NT2/D1 (cell line): ENCODE measurements around the gene MBOAT1.

Experiments used
- DNase-seq: peaks from one replicate; pipeline ENCODE4 v3.0.0-alpha.2; 2011; ENCODE audit warnings: low read depth, low spot score
- H3K27me3 ChIP-seq: 2 replicates; pipeline ENCODE4 v1.6.0; 2011; ENCODE audit warnings: mild to moderate bottlenecking; ENCODE audit not compliant: insufficient read length, insufficient read depth
- H3K36me3 ChIP-seq: 2 replicates; pipeline ENCODE4 v1.6.1; 2011; ENCODE audit warnings: mild to moderate bottlenecking, low read length, mixed read lengths; ENCODE audit not compliant: insufficient read depth, insufficient read length
- H3K4me1 ChIP-seq: 2 replicates; pipeline ENCODE4 v1.5.1; 2011; ENCODE audit not compliant: insufficient read depth, insufficient read length
- H3K4me3 ChIP-seq: 2 replicates; pipeline ENCODE4 v1.5.1; 2011; ENCODE audit warnings: low read depth; ENCODE audit not compliant: insufficient read length
- H3K9ac ChIP-seq: 2 replicates; pipeline ENCODE4 v1.6.0; 2011; ENCODE audit warnings: low read depth; ENCODE audit not compliant: insufficient read length
- H3K9me3 ChIP-seq: 2 replicates; pipeline ENCODE4 v1.5.1; 2011; ENCODE audit warnings: mild to moderate bottlenecking, low read length; ENCODE audit not compliant: insufficient read depth
- SUZ12 ChIP-seq: IDR thresholded peaks from 2 replicates; pipeline ENCODE4 v1.6.1; 2011; ENCODE audit not compliant: insufficient read length, insufficient read depth; ENCODE audit errors: extremely low read depth
- YY1 ChIP-seq: IDR thresholded peaks from 2 replicates; pipeline ENCODE4 v1.6.1; 2011; ENCODE audit not compliant: insufficient read length, insufficient read depth
- ZNF274 ChIP-seq: IDR thresholded peaks from 2 replicates; pipeline ENCODE4 v1.6.1; 2011; ENCODE audit warnings: mild to moderate bottlenecking, low read depth, low read length

MBOAT1 gene

GRCh38 chr6:20068421-20068988 lies 143.8 kb downstream of the MBOAT1 start:
- H3K27me3 ChIP-seq: no peaks in the 10 kb centered on the region
- no peak for DNase-seq
- 0 out of 2 replicates have a peak, but pooled peaks cover 7% of the 10 kb centered on the region for H3K9me3 ChIP-seq
- no peaks in the 10 kb centered on the region for H3K36me3 ChIP-seq
- no peaks in the 10 kb centered on the region for H3K4me1 ChIP-seq
- H3K4me3 ChIP-seq: no peak overlapping the region
- TF ChIP-seq YY1 (no peak), SUZ12 (no peak), ZNF274 (no peak)
- no peak overlapping the region for H3K9ac ChIP-seq

GRCh38 chr6:20061952-20062351 lies 150.3 kb downstream of the MBOAT1 start:
- TF ChIP-seq SUZ12: no peak
- Histone ChIP-seq H3K9ac (no peak overlapping the region), H3K36me3 (no peaks in the 10 kb centered on the region), H3K9me3 (no peaks in the 10 kb centered on the region), H3K4me3 (no peak overlapping the region), H3K4me1 (no peaks in the 10 kb centered on the region), H3K27me3 (no peaks in the 10 kb centered on the region)
- DNase-seq: no peak

GRCh38 chr6:20060252-20060651 lies 152.0 kb downstream of the MBOAT1 start:
- no peaks in the 10 kb centered on the region for H3K27me3 ChIP-seq
- DNase-seq: no peak

GRCh38 chr6:20058912-20059311 lies 153.4 kb downstream of the MBOAT1 start:
- Histone ChIP-seq H3K4me1 (no peaks in the 10 kb centered on the region), H3K4me3 (no peak overlapping the region), H3K36me3 (no peaks in the 10 kb centered on the region), H3K9ac (no peak overlapping the region), H3K9me3 (no peaks in the 10 kb centered on the region), H3K27me3 (no peaks in the 10 kb centered on the region)
- DNase-seq: no peak
- no peak for TF ChIP-seq SUZ12
- no peak for TF ChIP-seq YY1
- TF ChIP-seq ZNF274: no peak

More at GRCh38 chr6:20060252-20060651, 152.0 kb downstream of the MBOAT1 start:
- Histone ChIP-seq H3K9ac (no peak overlapping the region), H3K36me3 (no peaks in the 10 kb centered on the region), H3K4me1 (no peaks in the 10 kb centered on the region), H3K4me3 (no peak overlapping the region), H3K9me3 (no peaks in the 10 kb centered on the region)
- TF ChIP-seq ZNF274 (no peak), SUZ12 (no peak), YY1 (no peak)

GRCh38 chr6:20058121-20058905 lies 154.0 kb downstream of the MBOAT1 start:
- TF ChIP-seq YY1 (no peak), ZNF274 (no peak), SUZ12 (no peak)
- no peaks in the 10 kb centered on the region for H3K36me3 ChIP-seq
- H3K4me1 ChIP-seq: no peaks in the 10 kb centered on the region
- no peak for DNase-seq
- H3K9me3 ChIP-seq: no peaks in the 10 kb centered on the region
- no peaks in the 10 kb centered on the region for H3K27me3 ChIP-seq
- H3K9ac ChIP-seq: no peak overlapping the region
- H3K4me3 ChIP-seq: no peak overlapping the region

GRCh38 chr6:20056350-20056992 lies 155.8 kb downstream of the MBOAT1 start:
- no peaks in the 10 kb centered on the region for H3K27me3 ChIP-seq
- no peaks in the 10 kb centered on the region for H3K4me1 ChIP-seq
- DNase-seq: peak; percentile 35
- no peak overlapping the region for H3K9ac ChIP-seq
- H3K36me3 ChIP-seq: no peaks in the 10 kb centered on the region
- no peak overlapping the region for H3K4me3 ChIP-seq
- no peaks in the 10 kb centered on the region for H3K9me3 ChIP-seq
- no peak for TF ChIP-seq ZNF274
- no peak for TF ChIP-seq YY1
- no peak for TF ChIP-seq SUZ12

GRCh38 chr6:20055916-20056315 lies 156.4 kb downstream of the MBOAT1 start:
- DNase-seq: no peak
- Histone ChIP-seq H3K4me3 (no peak overlapping the region), H3K9ac (no peak overlapping the region), H3K27me3 (no peaks in the 10 kb centered on the region), H3K9me3 (no peaks in the 10 kb centered on the region), H3K4me1 (no peaks in the 10 kb centered on the region), H3K36me3 (no peaks in the 10 kb centered on the region)
- TF ChIP-seq ZNF274: no peak
- TF ChIP-seq SUZ12: no peak
- TF ChIP-seq YY1: no peak
